ENCODE results near the gene EBNA1BP2. TPM values are rescaled to one million over a fixed set of nuclear protein-coding genes. Genes with fewer than 3 reads are reported as not detected.

Gene EBNA1BP2
- total RNA-seq, 4 donors from 2014 or later = 49.8 to 71.7 (median 58.4) TPM

GRCh38 chr1:43134640-43135039 is 37.5 kb downstream of the EBNA1BP2 start:
- H3K27me3 ChIP-seq = peaks cover 0 to 12% (median 0%) of the 10 kb centered on the region in 4 donors
- H3K27ac ChIP-seq (replicated peaks in 1 of 4) = no peak overlapping the region
- H3K4me3 ChIP-seq = no peak overlapping the region
- no peak for DNase-seq (ENCODE audit: extremely low spot score)
- intact Hi-C loops (cut with DNase I) = no loop called here
- H3K36me3 ChIP-seq = no peaks in the 10 kb centered on the region
- TF ChIP-seq CTCF (IDR thresholded peaks at IDR 0.05) (no peak), POLR2AphosphoS5 (IDR thresholded peaks at IDR 0.05) (no peak), EP300 (IDR thresholded peaks at IDR 0.05) (no peak), POLR2A (IDR thresholded peaks at IDR 0.05; ENCODE audit: low read depth) (no peak)
- H3K4me1 ChIP-seq = peaks cover 0 to 5% (median 0%) of the 10 kb centered on the region in 4 donors
- H3K9me3 ChIP-seq = peaks cover 0 to 5% (median under 1%) of the 10 kb centered on the region in 4 donors

GRCh38 chr1:43134068-43134467 is 38.0 kb downstream of the EBNA1BP2 start:
- WGBS = 10% methylated on average over 1 of the region's 1 CpG
- intact Hi-C loops (cut with DNase I) = no loop called here
- TF ChIP-seq EP300 (IDR thresholded peaks at IDR 0.05) = no peak
- TF ChIP-seq POLR2A (IDR thresholded peaks at IDR 0.05; ENCODE audit: low read depth) = no peak
- TF ChIP-seq CTCF (IDR thresholded peaks at IDR 0.05) = no peak
- TF ChIP-seq POLR2AphosphoS5 (IDR thresholded peaks at IDR 0.05) = no peak
- Histone ChIP-seq H3K27ac (replicated peaks in 1 of 4) (no peak overlapping the region), H3K27me3 (peaks cover 0 to 17% (median 0%) of the 10 kb centered on the region in 4 donors), H3K4me3 (no peak overlapping the region), H3K36me3 (no peaks in the 10 kb centered on the region), H3K4me1 (peaks cover 0 to 5% (median 0%) of the 10 kb centered on the region in 4 donors), H3K9me3 (no peaks in the 10 kb centered on the region)
- no peak for DNase-seq (ENCODE audit: extremely low spot score)

GRCh38 chr1:43129426-43129825 is 42.7 kb downstream of the EBNA1BP2 start:
- H3K9me3 ChIP-seq = no peaks in the 10 kb centered on the region
- intact Hi-C loops (cut with DNase I) = no loop called here
- H3K27ac ChIP-seq (replicated peaks in 1 of 4) = no peak overlapping the region
- H3K4me1 ChIP-seq = no peaks in the 10 kb centered on the region
- peaks cover 0 to 30% (median 0%) of the 10 kb centered on the region in 4 donors for H3K27me3 ChIP-seq
- WGBS = 69% methylated on average over 5 of the region's 5 CpGs
- H3K36me3 ChIP-seq = no peaks in the 10 kb centered on the region
- no peak for TF ChIP-seq CTCF (IDR thresholded peaks at IDR 0.05)
- TF ChIP-seq POLR2A (IDR thresholded peaks at IDR 0.05; ENCODE audit: low read depth) = no peak
- no peak for TF ChIP-seq EP300 (IDR thresholded peaks at IDR 0.05)
- no peak for TF ChIP-seq POLR2AphosphoS5 (IDR thresholded peaks at IDR 0.05)
- no peak for DNase-seq (ENCODE audit: extremely low spot score)
- H3K4me3 ChIP-seq = no peak overlapping the region

GRCh38 chr1:43128816-43129215 is 43.3 kb downstream of the EBNA1BP2 start:
- Histone ChIP-seq H3K27me3 (peaks cover 0 to 30% (median 0%) of the 10 kb centered on the region in 4 donors), H3K27ac (replicated peaks in 1 of 4) (no peak overlapping the region), H3K9me3 (no peaks in the 10 kb centered on the region), H3K4me1 (no peaks in the 10 kb centered on the region), H3K4me3 (no peak overlapping the region), H3K36me3 (no peaks in the 10 kb centered on the region)
- 82% methylated on average over 3 of the region's 3 CpGs for WGBS
- intact Hi-C loops (cut with DNase I) = no loop called here
- DNase-seq (ENCODE audit: extremely low spot score) = no peak
- TF ChIP-seq CTCF (IDR thresholded peaks at IDR 0.05) = no peak
- no peak for TF ChIP-seq EP300 (IDR thresholded peaks at IDR 0.05)
- TF ChIP-seq POLR2AphosphoS5 (IDR thresholded peaks at IDR 0.05) = no peak
- TF ChIP-seq POLR2A (IDR thresholded peaks at IDR 0.05; ENCODE audit: low read depth) = no peak

GRCh38 chr1:43123031-43123430 is 49.1 kb downstream of the EBNA1BP2 start:
- Histone ChIP-seq H3K27me3 (peaks cover 0 to 16% (median 0%) of the 10 kb centered on the region in 4 donors), H3K9me3 (no peaks in the 10 kb centered on the region), H3K4me1 (no peaks in the 10 kb centered on the region), H3K27ac (replicated peaks in 1 of 4) (no peak overlapping the region), H3K36me3 (no peaks in the 10 kb centered on the region), H3K4me3 (no peak overlapping the region)
- TF ChIP-seq CTCF (IDR thresholded peaks at IDR 0.05) (no peak), POLR2A (IDR thresholded peaks at IDR 0.05; ENCODE audit: low read depth) (no peak), POLR2AphosphoS5 (IDR thresholded peaks at IDR 0.05) (no peak), EP300 (IDR thresholded peaks at IDR 0.05) (no peak)
- intact Hi-C loops (cut with DNase I) = no loop called here
- no peak for DNase-seq (ENCODE audit: extremely low spot score)
- 85% methylated on average over 1 of the region's 1 CpG for WGBS

Measured in esophagus muscularis mucosa (tissue), 4 donors.